22Rv1 (cell line): ENCODE results near the gene DIABLO.
"Not testable (repeated sequence)": the region's sequence is repeated elsewhere in the genome, so short reads cannot be mapped to it uniquely, and the experiment has no call there.

Experiments used
- CTCF ChIP-seq: fragments of 450-650 bp; IDR thresholded peaks from 2 replicates; pipeline ENCODE4 v1.5.1; 2017; ENCODE audit warnings: mild to moderate bottlenecking
- ZFX ChIP-seq: fragments of 450-650 bp; IDR thresholded peaks from 2 replicates; pipeline ENCODE4 v1.6.1; 2017; ENCODE audit warnings: antibody characterized with exemption, borderline replicate concordance

- not testable (repeated sequence) for TF ChIP-seq CTCF, ZFX
Observed at GRCh38 chr12:122258939-122259338, 33.1 kb upstream of the DIABLO start.
